ENCODE measurements around the gene CCDC59. TPM values are rescaled to one million over a fixed set of nuclear protein-coding genes. Genes with fewer than 3 reads are reported as not detected.

The CCDC59 gene
- total RNA-seq, 4 donors from 2014 or later: 55.2 to 76.6 (median 73.2) TPM

DNA sequence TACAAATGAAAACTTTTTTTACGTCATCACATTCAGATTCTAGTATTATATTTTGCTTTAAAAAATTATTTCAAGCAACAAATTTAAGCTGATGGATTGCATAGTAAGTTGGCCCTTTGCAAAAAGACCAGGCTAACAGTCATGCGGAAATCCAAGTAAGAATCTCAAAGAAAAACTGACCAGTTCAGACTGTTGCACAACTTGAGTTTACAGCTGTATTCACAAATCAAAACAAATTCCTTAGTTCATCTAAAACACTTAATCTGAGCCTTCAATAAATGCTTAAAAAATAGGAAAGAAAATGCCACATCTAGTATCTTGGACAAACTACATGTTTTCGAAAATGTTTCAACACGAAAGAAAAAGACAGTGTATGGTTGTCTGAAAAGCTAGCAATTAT lies 847 bp downstream of the CCDC59 start:
- TF ChIP-seq CTCF (IDR thresholded peaks at IDR 0.05): no peak
- ATAC-seq (ENCODE audit: low FRiP score) (no peak), DNase-seq (ENCODE audit: low spot score) (no peak)

DNA sequence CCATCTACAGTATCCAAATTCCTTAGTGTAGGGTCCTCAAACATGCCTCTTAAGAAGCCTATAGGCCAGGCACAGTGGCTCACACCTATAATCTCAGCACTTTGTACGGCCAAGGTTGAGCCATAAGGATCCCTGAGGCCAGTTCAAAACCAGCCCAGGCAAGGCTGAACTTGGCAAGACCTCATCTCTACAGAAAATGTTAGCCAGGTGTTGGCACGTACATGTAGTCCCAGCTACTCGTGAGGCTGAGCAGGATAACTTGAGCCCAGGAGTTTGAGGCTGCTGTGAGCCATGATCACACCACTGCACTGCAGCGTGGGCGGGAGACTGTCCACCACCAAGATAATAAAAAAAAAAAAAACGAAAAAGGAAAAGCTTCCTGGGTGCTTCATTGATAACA lies 6.8 kb downstream of the CCDC59 start:
- DNase-seq (ENCODE audit: low spot score) (no peak), ATAC-seq (ENCODE audit: low FRiP score) (no peak)
- TF ChIP-seq CTCF (IDR thresholded peaks at IDR 0.05): no peak

- DNase-seq (ENCODE audit: low spot score) (no peak), ATAC-seq (ENCODE audit: low FRiP score) (no peak)
- TF ChIP-seq CTCF (IDR thresholded peaks at IDR 0.05): no peak
Measured at GRCh38 chr12:82350161-82350560, 8.0 kb downstream of the CCDC59 start.

DNA sequence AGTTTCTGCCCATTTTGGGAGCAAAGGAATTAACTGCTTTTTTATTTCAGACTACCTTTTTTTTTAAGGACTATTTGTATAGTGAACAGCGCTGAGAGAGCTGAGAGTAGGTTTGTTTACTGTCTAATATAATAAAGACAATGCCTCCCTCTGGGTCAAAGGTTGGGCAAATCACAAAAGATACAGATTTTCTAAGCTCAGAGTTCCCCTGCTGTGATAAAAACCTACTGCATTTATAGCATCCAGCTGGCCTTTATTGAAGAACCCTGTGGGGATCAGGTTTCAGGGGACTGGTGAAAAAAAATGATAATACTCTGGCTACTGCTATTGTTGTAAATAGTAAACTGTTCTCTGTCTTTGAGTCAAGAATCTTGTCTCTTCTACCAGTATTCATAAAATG lies 28.7 kb downstream of the CCDC59 start:
- TF ChIP-seq CTCF (IDR thresholded peaks at IDR 0.05): no peak
- ATAC-seq (ENCODE audit: low FRiP score) (no peak), DNase-seq (ENCODE audit: low spot score) (no peak)

GRCh38 chr12:82327861-82328260 lies 30.3 kb downstream of the CCDC59 start:
- TF ChIP-seq CTCF (IDR thresholded peaks at IDR 0.05): no peak
- DNase-seq (ENCODE audit: low spot score) (no peak), ATAC-seq (ENCODE audit: low FRiP score) (no peak)

DNA sequence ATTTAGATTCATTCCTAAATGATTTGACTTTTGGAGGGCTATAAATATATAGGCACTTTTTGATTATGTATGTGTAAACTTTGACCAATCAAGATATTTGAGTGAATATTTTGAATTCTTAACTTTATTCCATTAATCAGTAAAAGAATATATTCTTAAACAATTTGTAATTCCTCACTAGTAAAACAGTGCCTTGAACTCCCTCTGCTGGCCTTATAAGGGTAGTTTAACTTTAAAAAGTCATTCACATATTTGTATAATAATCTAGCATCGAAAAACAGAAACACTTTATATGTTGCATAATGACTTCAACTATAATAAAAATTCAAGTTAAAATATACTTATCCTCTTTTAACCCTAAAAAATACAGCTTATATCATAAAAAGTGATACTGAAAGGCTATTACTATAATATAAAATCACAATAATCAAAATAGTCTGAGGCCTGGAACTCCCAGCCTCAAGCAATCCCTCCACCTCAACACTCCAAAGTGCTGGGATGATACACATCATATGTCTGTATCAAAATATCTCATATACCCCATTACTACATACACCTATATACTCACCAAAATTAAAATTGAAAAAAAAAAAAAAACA lies 31.2 kb downstream of the CCDC59 start:
- TF ChIP-seq CTCF (IDR thresholded peaks at IDR 0.05): no peak
- DNase-seq (ENCODE audit: low spot score): no peak
- ATAC-seq (ENCODE audit: low FRiP score): no peak

DNA sequence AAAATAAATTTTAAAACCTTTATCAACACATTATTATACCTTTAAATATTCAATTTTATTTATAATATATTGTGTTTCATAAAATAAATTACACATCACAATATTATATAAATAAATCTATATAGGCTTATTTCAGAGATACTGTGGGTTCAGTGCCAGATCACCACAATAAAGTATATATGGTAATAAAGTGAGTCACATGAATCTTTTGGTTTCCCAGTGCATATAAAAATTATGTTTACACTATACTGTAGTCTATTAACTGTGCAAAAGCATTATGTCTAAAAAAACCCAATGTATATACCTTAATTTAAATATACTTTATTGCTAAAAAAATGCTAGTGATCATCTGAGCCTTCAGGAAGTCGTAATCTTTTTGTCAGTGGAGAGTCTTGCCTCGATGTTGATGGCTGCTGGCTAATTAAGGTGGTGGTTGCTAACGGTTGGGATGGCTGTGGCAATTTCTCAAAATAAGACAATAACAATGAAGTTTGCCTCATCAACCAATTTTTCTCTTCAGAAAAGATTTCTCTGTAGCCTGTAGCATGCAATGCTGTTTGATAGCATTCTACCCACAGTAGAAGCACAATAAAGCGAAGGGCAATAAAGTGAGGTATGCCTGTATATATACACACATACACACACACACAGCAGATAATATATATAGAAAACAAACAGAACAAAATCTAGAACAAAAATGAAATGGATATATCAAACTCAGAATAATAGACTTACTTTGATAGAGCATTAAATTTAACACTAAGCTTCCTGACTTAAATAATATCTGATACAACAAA lies 32.4 kb downstream of the CCDC59 start:
- ATAC-seq (ENCODE audit: low FRiP score): no peak
- TF ChIP-seq CTCF (IDR thresholded peaks at IDR 0.05): no peak

More for the DNA sequence above, 32.4 kb downstream of the CCDC59 start:
- DNase-seq (ENCODE audit: low spot score): no peak
